Endothelial cell of umbilical vein (primary cell): ENCODE data around the gene ZNF438. TPM values are rescaled to one million over a fixed set of nuclear protein-coding genes. Genes with fewer than 3 reads are reported as not detected.

Experiments
- BruUV-seq: library from RNA; stranded (reverse); fragments of 400-500 nt; replicated peaks from 2 replicates; lab custom pipeline; 2021; lab: Mats Ljungman, UMichigan
- CTCF ChIA-PET: fragments of 300-600, 350-600 bp; sonication (Branson Sonifier 250); formaldehyde crosslinking; loops from one replicate; lab custom pipeline; 2021; ENCODE audit warnings: antibody characterized with exemption, inconsistent platforms; lab: Charles Lee
- POLR2A ChIA-PET: fragments of 300-600, 350-600 bp; sonication (Branson Sonifier 250); formaldehyde crosslinking; loops from one replicate; lab custom pipeline; 2021; ENCODE audit warnings: antibody characterized with exemption, inconsistent platforms; lab: Charles Lee
- DNase-seq: peaks from one replicate; pipeline ENCODE4 v3.0.0-alpha.2; 2011; ENCODE audit warnings: low read depth, low spot score
- FAIRE-seq: peaks from 2 replicates; lab custom pipeline; 2011; peaks lifted over from hg19 to GRCh38; lab: Jason Lieb, UNC
- H2AFZ ChIP-seq: 2 replicates; pipeline ENCODE4 v1.6.0; 2012; ENCODE audit warnings: low read depth, low read length, control low read depth, inconsistent platforms
- H3K27ac ChIP-seq: 2 replicates; pipeline ENCODE4 v1.5.1; 2011; ENCODE audit warnings: low read depth, mild to moderate bottlenecking, control low read depth, low read length, moderate library complexity; ENCODE audit not compliant: insufficient read depth
- H3K27me3 ChIP-seq, 2 experiments: 2 replicates each; pipeline versions ENCODE4 v1.6.0 to v1.6.1; 2011; ENCODE audit warnings: low read length in 2 of 2, mixed read lengths in 1 of 2; ENCODE audit not compliant: control insufficient read depth in 2 of 2, insufficient read depth in 2 of 2
- H3K36me3 ChIP-seq, 2 experiments: 2 replicates in 1 of 2; 3 replicates in 1 of 2; pipeline ENCODE4 v1.5.1; 2011; ENCODE audit warnings: low read length in 2 of 2, mild to moderate bottlenecking in 1 of 2, moderate library complexity in 1 of 2; ENCODE audit not compliant: control insufficient read depth in 2 of 2, insufficient read depth in 2 of 2; ENCODE audit errors: extremely low read depth in 1 of 2
- H3K4me1 ChIP-seq: 3 replicates; pipeline ENCODE4 v1.5.1; 2011; ENCODE audit warnings: mild to moderate bottlenecking, low read length; ENCODE audit not compliant: control insufficient read depth, insufficient read depth; ENCODE audit errors: extremely low read depth
- H3K4me2 ChIP-seq: 2 replicates; pipeline ENCODE4 v1.6.1; 2011; ENCODE audit warnings: low read length, control low read depth, mixed read lengths; ENCODE audit not compliant: insufficient read depth
- H3K4me3 ChIP-seq, 3 experiments: fragments of 200-600 bp in 1 of 3; sonication (generic), shearing (Covaris generic) in 1 of 3; replicated peaks in 1 of 3; 2 replicates each; pipeline ENCODE4 v1.5.1; 2011 to 2016; ENCODE audit warnings: control low read depth in 3 of 3, low read length in 3 of 3, mild to moderate bottlenecking in 2 of 3, inconsistent platforms in 1 of 3, low read depth in 1 of 3, moderate library complexity in 1 of 3; ENCODE audit not compliant: insufficient read depth in 1 of 3
- H3K79me2 ChIP-seq: 2 replicates; pipeline ENCODE4 v1.6.0; 2012; ENCODE audit warnings: low read length, inconsistent platforms; ENCODE audit not compliant: control insufficient read depth, insufficient read depth
- H3K9ac ChIP-seq: replicated peaks from 2 replicates; pipeline ENCODE3; 2011; ENCODE audit warnings: low read length, control low read depth; ENCODE audit not compliant: insufficient read depth; ENCODE audit errors: extremely low read depth
- H3K9me1 ChIP-seq: replicated peaks from 3 replicates; pipeline ENCODE4 v1.6.0; 2011; ENCODE audit warnings: mild to moderate bottlenecking, low read length; ENCODE audit not compliant: control insufficient read depth, insufficient read depth; ENCODE audit errors: extremely low read depth
- H3K9me3 ChIP-seq: replicated peaks from 2 replicates; pipeline ENCODE4 v1.5.1; 2012; ENCODE audit warnings: low read length, inconsistent platforms; ENCODE audit not compliant: control insufficient read depth, insufficient read depth
- H4K20me1 ChIP-seq: replicated peaks from 2 replicates; pipeline ENCODE3; 2011; ENCODE audit warnings: mild to moderate bottlenecking, low read length; ENCODE audit not compliant: control insufficient read depth, insufficient read depth; ENCODE audit errors: extremely low read depth
- EZH2 ChIP-seq: IDR thresholded peaks from 2 replicates; pipeline ENCODE4 v1.6.1; 2012; ENCODE audit warnings: borderline replicate concordance, low read depth, mild to moderate bottlenecking, moderate library complexity, low read length, inconsistent platforms; ENCODE audit not compliant: severe bottlenecking
- FOS ChIP-seq: IDR thresholded peaks from 2 replicates; pipeline ENCODE4 v1.6.1; 2011; ENCODE audit warnings: mild to moderate bottlenecking, low read length, moderate library complexity, borderline replicate concordance; ENCODE audit not compliant: insufficient read depth
- GATA2 ChIP-seq: IDR thresholded peaks from 2 replicates; pipeline ENCODE4 v1.7.0; 2011; ENCODE audit warnings: low read depth, mild to moderate bottlenecking, moderate library complexity, mixed read lengths, low read length; ENCODE audit not compliant: insufficient read length, insufficient read depth
- JUN ChIP-seq: IDR thresholded peaks from 2 replicates; pipeline ENCODE4 v1.6.1; 2011; ENCODE audit warnings: borderline replicate concordance, low read depth; ENCODE audit not compliant: insufficient read length, insufficient read depth
- MAX ChIP-seq: IDR thresholded peaks from 2 replicates; pipeline ENCODE4 v1.6.1; 2011; ENCODE audit not compliant: insufficient read depth, insufficient read length
- MYC ChIP-seq: IDR thresholded peaks from one replicate; pipeline ENCODE4 v1.6.1; 2011; ENCODE audit warnings: mild to moderate bottlenecking, low read depth, low read length
- POLR2A ChIP-seq: IDR thresholded peaks from 2 replicates; pipeline ENCODE4 v1.6.1; 2012; ENCODE audit warnings: low read depth, mild to moderate bottlenecking, control low read depth, low read length
- POLR2AphosphoS5 ChIP-seq: IDR thresholded peaks from 2 replicates; pipeline ENCODE4 v1.6.1; 2012; ENCODE audit warnings: low read depth, mild to moderate bottlenecking, control low read depth, low read length, moderate library complexity; ENCODE audit not compliant: insufficient read depth
- dilution Hi-C: fragments of 300-500 bp; cut with MboI; formaldehyde crosslinking; loops from one replicate; pipeline ENCODE4 v1.15.0; 2019; ENCODE audit warnings: low sequenced_read_pairs; ENCODE audit not compliant: extremely low pct_ligation_motif_present
- intact Hi-C: fragments of 100-400 bp; cut with micrococcal nuclease; formaldehyde crosslinking; loops from one replicate; pipeline ENCODE4 v1.10.0; 2022
- polyA plus RNA-seq, 4 experiments: library from polyadenylated mRNA; depleted of rRNA in 3 of 4; stranded (reverse) in 3 of 4; unstranded in 1 of 4; fragments of >200 nt; gene quantifications; 2 replicates each; pipeline versions ENCODE4 v1.2.1 to v1.2.3, GENCODE V29; 2011 to 2012; ENCODE audit warnings: missing spikeins in 1 of 4
- total RNA-seq: library from RNA; stranded (reverse); gene quantifications from 2 replicates; pipeline ENCODE4 v1.2.3, GENCODE V29; 2021
- TF ChIP-seq, protein P1 (sequence below), 2 donors: IDR thresholded peaks; 1 replicate in 1 of 2; 2 replicates in 1 of 2; pipeline ENCODE4 v1.5.1; 2011; ENCODE audit warnings: low read length in 2 of 2, mild to moderate bottlenecking in 2 of 2, moderate library complexity in 2 of 2, control low read depth in 1 of 2, inconsistent platforms in 1 of 2, low read depth in 1 of 2; ENCODE audit not compliant: insufficient read depth in 1 of 2; ENCODE audit errors: extremely low read depth in 1 of 2

ZNF438 gene
- total and polyA plus RNA-seq, 2 donors (not counting 3 experiments of a cell fraction or from before 2014, with no cell fraction given) = 7.2 to 15.1 TPM

DNA sequence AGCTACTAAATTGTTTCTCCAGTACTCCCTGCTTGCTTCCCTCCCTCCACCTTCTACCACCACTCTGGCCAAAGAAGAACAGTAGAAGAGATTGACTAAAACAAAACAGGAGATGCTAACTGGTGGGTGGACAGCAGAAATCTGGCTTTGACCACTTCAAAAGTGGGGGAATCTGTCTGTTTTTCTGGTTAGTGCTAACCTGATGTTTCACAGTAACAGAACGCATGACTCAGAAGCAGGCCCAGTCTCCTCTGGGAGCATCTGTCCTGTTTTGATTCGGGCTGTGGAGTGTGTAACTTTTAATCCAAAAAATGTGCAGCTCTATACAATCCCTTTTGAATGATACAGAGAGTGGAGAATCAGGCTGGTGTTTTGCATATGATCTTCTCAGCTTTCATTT lies 32.7 kb upstream of the ZNF438 start:
- dilution Hi-C loops (no loop called here), intact Hi-C loops (no loop called here)
- Histone ChIP-seq H3K4me3 (no peak overlapping the region), H4K20me1 (no peaks in the 10 kb centered on the region), H3K9ac (no peak overlapping the region), H3K27ac (no peak overlapping the region), H3K4me2 (no peak overlapping the region), H2AFZ (peak overlapping the region; percentile 66), H3K79me2 (no peaks in the 10 kb centered on the region), H3K27me3 (no peaks in the 10 kb centered on the region), H3K4me1 (peaks cover 13% of the 10 kb centered on the region), H3K9me3 (no peaks in the 10 kb centered on the region), H3K9me1 (no peaks in the 10 kb centered on the region), H3K36me3 (no peaks in the 10 kb centered on the region)
- TF ChIP-seq JUN (no peak), MYC (no peak), EZH2 (no peak), MAX (no peak), POLR2A (no peak), GATA2 (no peak), POLR2AphosphoS5 (no peak), FOS (no peak)
- TF ChIP-seq, protein P1, sequence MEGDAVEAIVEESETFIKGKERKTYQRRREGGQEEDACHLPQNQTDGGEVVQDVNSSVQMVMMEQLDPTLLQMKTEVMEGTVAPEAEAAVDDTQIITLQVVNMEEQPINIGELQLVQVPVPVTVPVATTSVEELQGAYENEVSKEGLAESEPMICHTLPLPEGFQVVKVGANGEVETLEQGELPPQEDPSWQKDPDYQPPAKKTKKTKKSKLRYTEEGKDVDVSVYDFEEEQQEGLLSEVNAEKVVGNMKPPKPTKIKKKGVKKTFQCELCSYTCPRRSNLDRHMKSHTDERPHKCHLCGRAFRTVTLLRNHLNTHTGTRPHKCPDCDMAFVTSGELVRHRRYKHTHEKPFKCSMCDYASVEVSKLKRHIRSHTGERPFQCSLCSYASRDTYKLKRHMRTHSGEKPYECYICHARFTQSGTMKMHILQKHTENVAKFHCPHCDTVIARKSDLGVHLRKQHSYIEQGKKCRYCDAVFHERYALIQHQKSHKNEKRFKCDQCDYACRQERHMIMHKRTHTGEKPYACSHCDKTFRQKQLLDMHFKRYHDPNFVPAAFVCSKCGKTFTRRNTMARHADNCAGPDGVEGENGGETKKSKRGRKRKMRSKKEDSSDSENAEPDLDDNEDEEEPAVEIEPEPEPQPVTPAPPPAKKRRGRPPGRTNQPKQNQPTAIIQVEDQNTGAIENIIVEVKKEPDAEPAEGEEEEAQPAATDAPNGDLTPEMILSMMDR (IDR thresholded peaks at IDR 0.05; ENCODE audit: extremely low read depth in 1 of 2, insufficient read depth in 1 of 2, low read depth in 1 of 2, low read length in 2 of 2) = no peak
- no TSS peak for BruUV-seq
- POLR2A ChIA-PET = no interaction called here
- CTCF ChIA-PET = interaction anchor here (0.9 to 1.5 kb wide), 4 partner anchors 8 to 377 kb away, joined by 3 to 5 read pairs (median 4); no protein-coding TSS in a partner anchor
- FAIRE-seq = peak; percentile 54
- no peak for DNase-seq
